GM12878 (cell line): ENCODE measurements around the gene ERN2.

Source experiments
- CBX5 ChIP-seq: sonication (generic); IDR thresholded peaks from 2 replicates; pipeline ENCODE4 v1.6.1; 2016; ENCODE audit warnings: low read depth, moderate library complexity, mild to moderate bottlenecking, inconsistent platforms
- CTCF ChIP-seq, 3 experiments: IDR thresholded peaks in 2 of 3; conservative IDR thresholded peaks in 1 of 3; 2 replicates each; pipeline ENCODE4 v1.5.1; 2011; ENCODE audit warnings: low read depth in 3 of 3, low read length in 3 of 3, mild to moderate bottlenecking in 3 of 3, control low read depth in 2 of 3, moderate library complexity in 2 of 3, inconsistent platforms in 1 of 3, mixed read lengths in 1 of 3; ENCODE audit not compliant: control insufficient read depth in 2 of 3, insufficient read depth in 1 of 3; ENCODE audit errors: extremely low read depth in 1 of 3
- MTA3 ChIP-seq: IDR thresholded peaks from 2 replicates; pipeline ENCODE4 v1.6.1; 2012; ENCODE audit warnings: low read length, inconsistent platforms, borderline replicate concordance
- NFXL1 ChIP-seq: fragments of 450-650 bp; IDR thresholded peaks from 2 replicates; pipeline ENCODE4 v1.6.1; 2017; ENCODE audit warnings: antibody characterized with exemption, mild to moderate bottlenecking, borderline replicate concordance
- NR2C2 ChIP-seq: IDR thresholded peaks from 2 replicates; pipeline ENCODE4 v1.6.1; 2011; ENCODE audit warnings: borderline replicate concordance, low read depth; ENCODE audit not compliant: control insufficient read depth, insufficient read length
- PML ChIP-seq: IDR thresholded peaks from 2 replicates; pipeline ENCODE4 v1.6.1; 2012; ENCODE audit warnings: low read length, inconsistent platforms
- RAD51 ChIP-seq: fragments of 450-650 bp; IDR thresholded peaks from 2 replicates; pipeline ENCODE4 v1.6.1; 2016; ENCODE audit warnings: moderate library complexity, mild to moderate bottlenecking, inconsistent platforms

- TF ChIP-seq PML, result no peak
- TF ChIP-seq NFXL1, result no peak
- TF ChIP-seq CTCF (IDR thresholded peaks at IDR 0.05 in 2 of 3, conservative IDR thresholded peaks at IDR 0.05 in 1 of 3; ENCODE audit: control insufficient read depth in 2 of 3, extremely low read depth in 1 of 3, insufficient read depth in 1 of 3, low read depth in 3 of 3, low read length in 3 of 3), result no peak
- no peak for TF ChIP-seq NR2C2
- no peak for TF ChIP-seq MTA3
- no peak for TF ChIP-seq RAD51
- no peak for TF ChIP-seq CBX5
Measured at GRCh38 chr16:23679274-23679985, 33.6 kb downstream of the ERN2 start.
